GM12878 (cell line): ENCODE measurements around the gene PADI4. TPM values are rescaled to one million over a fixed set of nuclear protein-coding genes. Genes with fewer than 3 reads are reported as not detected.
"Not testable (repeated sequence)": the region's sequence is repeated elsewhere in the genome, so short reads cannot be mapped to it uniquely, and the experiment has no call there.

Source experiments
- ATAC-seq: fragments of 200-7000 bp; cut with Tn5 transposase; 3 replicates; pipeline ENCODE4 v1.9.1; 2020; ENCODE audit warnings: mild to moderate bottlenecking, moderate library complexity
- BruUV-seq: library from RNA; stranded (reverse); fragments of 400-500 nt; replicated peaks from 2 replicates; lab custom pipeline; 2021; lab: Mats Ljungman, UMichigan
- CTCF ChIA-PET: fragments of 300-600 bp; sonication (Branson Sonifier 250); formaldehyde crosslinking; extraction: SDS; loops from one replicate; lab custom pipeline; 2021; ENCODE audit warnings: inconsistent platforms; lab: Yijun Ruan, JAX
- POLR2A ChIA-PET: fragments of 350-600 bp; formaldehyde crosslinking; extraction: SDS; loops from one replicate; lab custom pipeline; 2021; ENCODE audit warnings: inconsistent platforms; lab: Charles Lee
- RAD21 ChIA-PET: fragments of 300-600 bp; sonication (Branson Sonifier 250); formaldehyde crosslinking; loops from one replicate; lab custom pipeline; 2023; ENCODE audit warnings: antibody characterized with exemption; ENCODE audit not compliant: unreplicated experiment; lab: Charles Lee
- SMC1A ChIA-PET: fragments of 300-600 bp; sonication (Branson Sonifier 250); formaldehyde crosslinking; loops from one replicate; lab custom pipeline; 2023; ENCODE audit not compliant: unreplicated experiment, uncharacterized antibody; lab: Charles Lee
- DNase-seq: peaks from one replicate; pipeline ENCODE4 v3.0.0-alpha.2; 2011; ENCODE audit warnings: low read depth, low spot score
- FAIRE-seq: peaks from 3 replicates; lab custom pipeline; 2011; peaks lifted over from hg19 to GRCh38; lab: Jason Lieb, UNC
- H2AFZ ChIP-seq: 2 replicates; pipeline ENCODE4 v1.6.0; 2011; ENCODE audit warnings: low read depth, low read length, control low read depth; ENCODE audit not compliant: control insufficient read depth
- H3K27ac ChIP-seq: 2 replicates; pipeline ENCODE4 v1.5.1; 2011; ENCODE audit warnings: control low read depth; ENCODE audit not compliant: control insufficient read depth, insufficient read depth
- H3K27me3 ChIP-seq, 2 experiments: replicated peaks in 1 of 2; 2 replicates each; pipeline versions ENCODE4 v1.6.0 to v1.6.1; 2011; ENCODE audit warnings: low read length in 1 of 2; ENCODE audit not compliant: control insufficient read depth in 2 of 2, insufficient read depth in 2 of 2
- H3K36me3 ChIP-seq, 2 experiments: 2 replicates each; pipeline ENCODE4 v1.5.1; 2011; ENCODE audit warnings: low read length in 1 of 2; ENCODE audit not compliant: control insufficient read depth in 2 of 2, insufficient read depth in 2 of 2
- H3K4me1 ChIP-seq: 2 replicates; pipeline ENCODE4 v1.6.1; 2011; ENCODE audit warnings: mild to moderate bottlenecking, low read length, moderate library complexity, mixed read lengths; ENCODE audit not compliant: control insufficient read depth, insufficient read depth
- H3K4me2 ChIP-seq: 2 replicates; pipeline ENCODE4 v1.6.0; 2011; ENCODE audit warnings: control low read depth; ENCODE audit not compliant: control insufficient read depth, insufficient read depth
- H3K4me3 ChIP-seq: fragments of 200-600 bp; sonication (generic); 2 replicates; pipeline ENCODE4 v1.5.1; 2016
- H3K79me2 ChIP-seq: 2 replicates; pipeline ENCODE4 v1.6.0; 2011; ENCODE audit warnings: low read length; ENCODE audit not compliant: control insufficient read depth, insufficient read depth
- H3K9ac ChIP-seq: 2 replicates; pipeline ENCODE4 v1.8.0; 2011; ENCODE audit warnings: low read length, control low read depth, mixed read lengths; ENCODE audit not compliant: control insufficient read depth, insufficient read depth
- H3K9me3 ChIP-seq: replicated peaks from 3 replicates; pipeline ENCODE4 v1.5.1; 2011; ENCODE audit warnings: mild to moderate bottlenecking, low read length; ENCODE audit not compliant: control insufficient read depth, insufficient read depth
- H4K20me1 ChIP-seq: 2 replicates; pipeline ENCODE4 v1.6.0; 2011; ENCODE audit not compliant: control insufficient read depth, insufficient read depth
- POLR2A ChIP-seq: IDR thresholded peaks from 2 replicates; pipeline ENCODE4 v1.6.1; 2011; ENCODE audit warnings: low read depth, mild to moderate bottlenecking, low read length
- WGBS: methylation state at CpG from one replicate; pipeline ENCODE4 v1.1.6; 2016; ENCODE audit warnings: low lambda C conversion rate; ENCODE audit not compliant: insufficient replicate concordance, insufficient coverage; ENCODE audit errors: missing lambda C conversion rate; 5-methylcytosine and 5-hydroxymethylcytosine counted together
- in situ Hi-C: fragments of 300-500 bp; cut with MboI; formaldehyde crosslinking; loops from 9 replicates; pipeline ENCODE4 v1.14.3; 2018; ENCODE audit warnings: mixed read lengths
- intact Hi-C: fragments of 100-400 bp; cut with micrococcal nuclease; formaldehyde crosslinking; loops from one replicate; pipeline ENCODE4 v1.14.2; 2022; ENCODE audit not compliant: unreplicated experiment
- polyA plus RNA-seq, 11 experiments: library from polyadenylated mRNA; depleted of rRNA in 4 of 11; unstranded in 6 of 11; stranded (reverse) in 5 of 11; fragments of >200 nt; fragmentation: Nextera tagmentation in 4 of 11; fragmentation: Illumina TruSeq in 1 of 11; extraction: Ambion mirVana in 4 of 11; extraction: Trizol in 1 of 11; gene quantifications; 1 replicate in 1 of 11; 2 replicates in 10 of 11; pipeline versions ENCODE4 v1.2.1 to v1.2.3, GENCODE V29; 2011 to 2016; ENCODE audit warnings: inconsistent platforms in 2 of 11, missing spikeins in 2 of 11, low read depth in 1 of 11
- total RNA-seq, 4 experiments: library from RNA; depleted of rRNA in 3 of 4; stranded (reverse); fragments of >200 nt in 3 of 4; fragmentation: Illumina TruSeq in 1 of 4; extraction: Trizol in 1 of 4; gene quantifications; 2 replicates each; pipeline versions ENCODE4 v1.2.1 to v1.2.3, GENCODE V29; 2013 to 2021

Gene PADI4
- total and polyA plus RNA-seq, 10 of the 15 experiments (the other 5 are each of a cell fraction or from before 2014, with no cell fraction given), result 0.08 to 0.47 (median 0.15) TPM; not detected in 3

DNA sequence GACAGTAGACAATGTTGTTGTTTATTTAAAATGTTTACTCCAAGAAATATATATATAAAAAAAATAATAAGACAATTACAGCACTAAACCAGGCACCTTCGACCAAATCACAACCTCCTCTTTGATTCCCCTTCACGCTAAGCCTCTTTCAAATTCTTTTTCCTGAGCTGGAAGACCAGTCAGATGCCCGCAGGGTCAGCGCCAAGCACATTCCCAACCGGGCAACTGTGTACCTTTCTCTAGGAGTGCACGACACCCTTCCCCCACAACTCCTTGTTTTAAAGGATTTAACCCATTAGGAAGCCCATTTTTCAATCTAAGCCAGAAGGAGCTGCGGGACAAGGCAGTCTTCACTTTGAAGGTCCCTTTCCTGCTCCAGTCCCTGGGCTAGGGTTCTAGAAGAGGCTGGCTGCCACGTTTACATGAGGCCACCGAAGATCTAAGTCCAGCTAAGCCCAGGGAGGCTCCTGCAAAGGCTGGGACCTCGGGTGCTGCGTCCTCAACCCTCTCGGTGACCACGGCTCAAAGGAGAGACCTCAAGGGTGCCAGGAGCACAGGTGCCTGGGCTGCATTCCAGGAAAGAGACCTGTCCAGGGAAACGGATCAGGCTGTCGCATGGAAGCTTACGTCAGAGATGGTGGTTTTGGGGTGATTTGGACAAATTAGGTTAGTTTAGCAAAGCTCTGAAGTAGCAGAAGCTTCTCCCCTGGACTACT is 98.9 kb downstream of the PADI4 start:
- DNase-seq, H3K4me1 ChIP-seq, H4K20me1 ChIP-seq, H3K9me3 ChIP-seq, H3K27ac ChIP-seq, in situ Hi-C loops, BruUV-seq: not testable (repeated sequence)
- H3K36me3 ChIP-seq, result peaks cover 22 to 27% of the 10 kb centered on the region in 2 experiments; a peak in 3 of 4 replicates
- CTCF ChIA-PET, result interaction anchor here (0.6 to 1.6 kb wide), 6 partner anchors 10 to 281 kb away, joined by 3 to 4 read pairs (median 4); no protein-coding TSS in a partner anchor
- WGBS, result 94% methylated on average over 16 of the region's 16 CpGs
- 0 out of 2 replicates have a peak, but pooled peaks have one; percentile 15 for TF ChIP-seq POLR2A
- TF ChIP-seq, all 136 proteins: peak for 1; not testable (repeated sequence) for 135
- H3K27me3 ChIP-seq, FAIRE-seq, H2AFZ ChIP-seq, POLR2A ChIA-PET, SMC1A ChIA-PET, ATAC-seq, H3K79me2 ChIP-seq, RAD21 ChIA-PET, H3K4me3 ChIP-seq, intact Hi-C loops, H3K4me2 ChIP-seq, H3K9ac ChIP-seq: not testable (repeated sequence)

DNA sequence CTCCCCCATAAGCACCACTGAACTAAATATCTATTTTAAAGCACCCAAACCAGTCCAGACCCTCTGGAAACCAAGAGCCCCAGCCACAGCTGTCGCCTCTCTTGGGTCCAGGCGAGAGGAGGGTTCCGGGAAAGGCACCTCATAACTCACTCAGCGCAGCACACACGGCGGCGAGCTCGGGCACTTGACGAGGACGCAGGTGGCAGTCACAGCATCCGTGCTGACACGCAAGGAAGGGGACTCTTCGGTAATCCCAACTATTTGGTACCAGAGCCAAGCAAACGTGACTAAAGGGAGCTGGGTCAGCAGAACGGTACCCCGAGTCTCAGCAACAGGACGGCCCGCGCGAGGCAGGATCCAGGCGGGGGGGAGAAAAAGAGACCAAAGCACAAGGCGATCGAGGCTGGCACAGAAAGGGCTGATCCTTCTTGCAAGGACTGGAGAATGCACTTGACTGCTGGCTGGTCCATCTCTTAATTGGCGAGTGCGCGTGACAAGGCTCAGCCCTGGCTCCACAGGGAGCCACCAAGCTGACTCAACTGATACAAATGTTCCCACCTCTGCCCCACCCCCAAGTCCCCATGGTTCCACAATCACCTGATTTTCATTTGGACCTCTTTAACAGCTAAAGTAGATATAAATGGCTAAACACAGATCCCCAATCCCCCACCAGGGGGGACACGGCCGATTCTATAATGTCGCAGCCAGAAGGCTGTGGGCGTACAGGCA is 100.0 kb downstream of the PADI4 start:
- WGBS, result 94% methylated on average over 30 of the region's 30 CpGs

More for the DNA sequence above, 100.0 kb downstream of the PADI4 start:
- H3K36me3 ChIP-seq, result peaks cover 32 to 36% of the 10 kb centered on the region in 2 experiments
- FAIRE-seq, POLR2A ChIA-PET, H3K79me2 ChIP-seq, H2AFZ ChIP-seq, H3K4me2 ChIP-seq, in situ Hi-C loops, H4K20me1 ChIP-seq, H3K9ac ChIP-seq, H3K27ac ChIP-seq, CTCF ChIA-PET, SMC1A ChIA-PET, H3K4me1 ChIP-seq, H3K27me3 ChIP-seq, DNase-seq, RAD21 ChIA-PET, BruUV-seq, H3K4me3 ChIP-seq, H3K9me3 ChIP-seq, intact Hi-C loops, ATAC-seq: not testable (repeated sequence)
- TF ChIP-seq POLR2A, result 0 out of 2 replicates have a peak, but pooled peaks have one; percentile 35
